CD4-positive, alpha-beta T cell treated with Interleukin-6 for 4 hours (primary cell): Measurements from ENCODE around the gene LRP8.

Source experiments
- DNase-seq: peaks from one replicate; pipeline ENCODE4 v3.0.0-alpha.2; 2020; ENCODE audit warnings: mixed read lengths

The LRP8 gene

GRCh38 chr1:53321366-53321765 lies 6.5 kb downstream of the LRP8 start:
- DNase-seq = no peak

- no peak for DNase-seq
Measured at GRCh38 chr1:53320646-53321045, 7.2 kb downstream of the LRP8 start.

- DNase-seq = no peak
Measured at GRCh38 chr1:53319296-53320101, 8.4 kb downstream of the LRP8 start.

GRCh38 chr1:53317646-53318539 lies 10.0 kb downstream of the LRP8 start:
- no peak for DNase-seq

GRCh38 chr1:53316766-53317581 lies 10.9 kb downstream of the LRP8 start:
- DNase-seq = no peak

GRCh38 chr1:53316424-53316765 lies 11.5 kb downstream of the LRP8 start:
- DNase-seq = no peak

- DNase-seq = no peak
Measured at GRCh38 chr1:53315456-53316423, 12.1 kb downstream of the LRP8 start.

- no peak for DNase-seq
Measured at GRCh38 chr1:53315046-53315445, 12.8 kb downstream of the LRP8 start.

- no peak for DNase-seq
Measured at GRCh38 chr1:53314606-53315005, 13.3 kb downstream of the LRP8 start.

GRCh38 chr1:53314096-53314495 lies 13.8 kb downstream of the LRP8 start:
- DNase-seq = no peak

GRCh38 chr1:53313556-53313955 lies 14.3 kb downstream of the LRP8 start:
- DNase-seq = no peak

GRCh38 chr1:53311702-53312305 lies 16.1 kb downstream of the LRP8 start:
- DNase-seq = no peak

GRCh38 chr1:53310847-53311681 lies 16.8 kb downstream of the LRP8 start:
- DNase-seq = no peak

GRCh38 chr1:53309802-53310201 lies 18.1 kb downstream of the LRP8 start:
- DNase-seq = no peak

GRCh38 chr1:53308506-53308905 lies 19.4 kb downstream of the LRP8 start:
- no peak for DNase-seq

- no peak for DNase-seq
Measured at GRCh38 chr1:53307037-53307436, 20.8 kb downstream of the LRP8 start.

GRCh38 chr1:53306168-53306567 lies 21.7 kb downstream of the LRP8 start:
- no peak for DNase-seq

GRCh38 chr1:53305650-53306049 lies 22.2 kb downstream of the LRP8 start:
- DNase-seq = no peak

GRCh38 chr1:53304527-53304926 lies 23.3 kb downstream of the LRP8 start:
- DNase-seq = no peak

GRCh38 chr1:53303726-53304515 lies 23.9 kb downstream of the LRP8 start:
- DNase-seq = no peak
